Measurements from ENCODE around the gene NT5C1B. TPM values are rescaled to one million over a fixed set of nuclear protein-coding genes. Genes with fewer than 3 reads are reported as not detected.

NT5C1B gene
- total RNA-seq, 2 donors from 2014 or later = not detected

- Mint-ChIP-seq H3K9me3 (no peaks in the 10 kb centered on the region), H3K4me1 (peaks cover 22% of the 10 kb centered on the region), H3K27ac (peak overlapping the region; percentile 84), H3K27me3 (ENCODE audit: insufficient read depth) (no peaks in the 10 kb centered on the region), H3K4me3 (peak overlapping the region; percentile 82), H3K36me3 (ENCODE audit: low read depth) (peaks cover under 1% of the 10 kb centered on the region)
- H3K4me1 ChIP-seq (ENCODE audit: control insufficient read depth, insufficient read depth, low read length) = peaks cover 7% of the 10 kb centered on the region
- peaks cover 6% of the 10 kb centered on the region for H3K36me3 ChIP-seq (ENCODE audit: control insufficient read depth, insufficient read depth, low read length)
- H3K27ac ChIP-seq (ENCODE audit: low read depth, low read length) = no peak overlapping the region
- no peak for DNase-seq
- H3K4me3 ChIP-seq (ENCODE audit: low read length) = peak overlapping the region; percentile 86
- TF ChIP-seq CTCF (conservative IDR thresholded peaks at IDR 0.05) = no peak
- no peak overlapping the region for H3K9ac ChIP-seq (ENCODE audit: extremely low read depth, low read length, poor library complexity, severe bottlenecking)
- H3K9me3 ChIP-seq (ENCODE audit: control insufficient read depth, low read length) = peaks cover 6% of the 10 kb centered on the region
- WGBS, 2 experiments (ENCODE audit: insufficient coverage in 1 of 2, insufficient read length in 1 of 2) = 0 to 5% methylated on average over 1 to 3 of the region's 3 CpGs
- no peaks in the 10 kb centered on the region for H3K27me3 ChIP-seq (ENCODE audit: control insufficient read depth, insufficient read depth, low read length, poor library complexity, severe bottlenecking)
These were observed 28.6 kb downstream of the NT5C1B start for GRCh38 chr2:18560797-18561085.

- no peaks in the 10 kb centered on the region for H3K27me3 Mint-ChIP-seq (ENCODE audit: insufficient read depth)
- WGBS, 2 experiments (ENCODE audit: insufficient coverage in 1 of 2, insufficient read length in 1 of 2) = 0% methylated on average over 16 to 81 of the region's 81 CpGs
These were observed 29.2 kb downstream of the NT5C1B start, which contains the start of gene RDH14 for GRCh38 chr2:18560031-18560796. RDH14 (minus strand) TSS chr2:18560653; CDS start chr2:18560572, 81 bp downstream.

GRCh38 chr2:18559531-18560030, 29.8 kb downstream of the NT5C1B start:
- peak overlapping the region; percentile 86 for H3K4me3 ChIP-seq (ENCODE audit: low read length)
- H3K9ac ChIP-seq (ENCODE audit: extremely low read depth, low read length, poor library complexity, severe bottlenecking) = peak overlapping the region; percentile 56
- DNase-seq = no peak
- Mint-ChIP-seq H3K9me3 (no peaks in the 10 kb centered on the region), H3K27ac (peak overlapping the region; percentile 83), H3K36me3 (ENCODE audit: low read depth) (peaks cover 10% of the 10 kb centered on the region), H3K4me1 (peaks cover 22% of the 10 kb centered on the region), H3K27me3 (ENCODE audit: insufficient read depth) (no peaks in the 10 kb centered on the region), H3K4me3 (peak overlapping the region; percentile 82)
- no peaks in the 10 kb centered on the region for H3K27me3 ChIP-seq (ENCODE audit: control insufficient read depth, insufficient read depth, low read length, poor library complexity, severe bottlenecking)
- H3K27ac ChIP-seq (ENCODE audit: low read depth, low read length) = peak overlapping the region; percentile 64
- peaks cover 6% of the 10 kb centered on the region for H3K9me3 ChIP-seq (ENCODE audit: control insufficient read depth, low read length)
- WGBS, 2 experiments (ENCODE audit: insufficient coverage in 1 of 2, insufficient read length in 1 of 2) = 0 to 8% methylated on average over 6 to 11 of the region's 11 CpGs
- peaks cover 7% of the 10 kb centered on the region for H3K4me1 ChIP-seq (ENCODE audit: control insufficient read depth, insufficient read depth, low read length)
- TF ChIP-seq CTCF (conservative IDR thresholded peaks at IDR 0.05) = no peak
- peaks cover 15% of the 10 kb centered on the region for H3K36me3 ChIP-seq (ENCODE audit: control insufficient read depth, insufficient read depth, low read length)

More at GRCh38 chr2:18560031-18560796, 29.2 kb downstream of the NT5C1B start, which contains the start of gene RDH14:
- Mint-ChIP-seq H3K4me3 (peak within 1 kb of the TSS; percentile 82), H3K9me3 (no peaks in the 10 kb centered on the region), H3K36me3 (ENCODE audit: low read depth) (peaks cover 6% of the 10 kb centered on the region), H3K4me1 (peaks cover 22% of the 10 kb centered on the region), H3K27ac (peak within 1 kb of the TSS; percentile 84)
- TF ChIP-seq CTCF (conservative IDR thresholded peaks at IDR 0.05) = no peak
- peaks cover 7% of the 10 kb centered on the region for H3K4me1 ChIP-seq (ENCODE audit: control insufficient read depth, insufficient read depth, low read length)
- H3K27ac ChIP-seq (ENCODE audit: low read depth, low read length) = peak within 1 kb of the TSS; percentile 64
- peak within 1 kb of the TSS; percentile 56 for H3K9ac ChIP-seq (ENCODE audit: extremely low read depth, low read length, poor library complexity, severe bottlenecking)
- H3K9me3 ChIP-seq (ENCODE audit: control insufficient read depth, low read length) = peaks cover 6% of the 10 kb centered on the region
- no peaks in the 10 kb centered on the region for H3K27me3 ChIP-seq (ENCODE audit: control insufficient read depth, insufficient read depth, low read length, poor library complexity, severe bottlenecking)
- peaks cover 11% of the 10 kb centered on the region for H3K36me3 ChIP-seq (ENCODE audit: control insufficient read depth, insufficient read depth, low read length)
- DNase-seq = peak; percentile 99
- peak within 1 kb of the TSS; percentile 86 for H3K4me3 ChIP-seq (ENCODE audit: low read length)
